ENCODE measurements around the gene EFCC1.

DNA sequence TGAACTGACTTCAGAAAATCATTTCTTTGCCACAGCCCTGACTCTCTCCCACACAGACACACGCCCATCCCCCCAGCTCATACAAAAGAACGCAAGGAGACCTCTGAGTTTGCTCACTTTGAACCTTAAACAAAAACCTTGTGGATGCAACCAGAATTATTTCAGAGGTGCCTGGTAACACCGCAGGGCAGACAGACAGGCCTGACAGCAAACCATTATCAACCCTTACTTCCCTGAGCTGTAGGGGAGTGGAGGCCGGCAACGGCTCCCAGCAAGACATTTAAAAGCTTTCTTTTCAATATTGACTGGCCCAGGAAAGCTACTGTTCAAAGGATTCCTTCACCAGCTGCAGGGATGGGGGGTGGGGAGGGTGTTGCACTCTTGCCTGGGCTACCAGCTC is 2.0 kb upstream of the EFCC1 start:
- no peak for TF ChIP-seq EZH2 (IDR thresholded peaks at IDR 0.05; ENCODE audit: borderline replicate concordance, low read length)
- TF ChIP-seq, protein P1, sequence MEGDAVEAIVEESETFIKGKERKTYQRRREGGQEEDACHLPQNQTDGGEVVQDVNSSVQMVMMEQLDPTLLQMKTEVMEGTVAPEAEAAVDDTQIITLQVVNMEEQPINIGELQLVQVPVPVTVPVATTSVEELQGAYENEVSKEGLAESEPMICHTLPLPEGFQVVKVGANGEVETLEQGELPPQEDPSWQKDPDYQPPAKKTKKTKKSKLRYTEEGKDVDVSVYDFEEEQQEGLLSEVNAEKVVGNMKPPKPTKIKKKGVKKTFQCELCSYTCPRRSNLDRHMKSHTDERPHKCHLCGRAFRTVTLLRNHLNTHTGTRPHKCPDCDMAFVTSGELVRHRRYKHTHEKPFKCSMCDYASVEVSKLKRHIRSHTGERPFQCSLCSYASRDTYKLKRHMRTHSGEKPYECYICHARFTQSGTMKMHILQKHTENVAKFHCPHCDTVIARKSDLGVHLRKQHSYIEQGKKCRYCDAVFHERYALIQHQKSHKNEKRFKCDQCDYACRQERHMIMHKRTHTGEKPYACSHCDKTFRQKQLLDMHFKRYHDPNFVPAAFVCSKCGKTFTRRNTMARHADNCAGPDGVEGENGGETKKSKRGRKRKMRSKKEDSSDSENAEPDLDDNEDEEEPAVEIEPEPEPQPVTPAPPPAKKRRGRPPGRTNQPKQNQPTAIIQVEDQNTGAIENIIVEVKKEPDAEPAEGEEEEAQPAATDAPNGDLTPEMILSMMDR (conservative IDR thresholded peaks at IDR 0.05 in 1 of 2, IDR thresholded peaks at IDR 0.05 in 1 of 2; ENCODE audit: extremely low read depth in 1 of 2, insufficient read depth in 1 of 2, low read depth in 1 of 2, low read length in 2 of 2): no peak

Measured in mammary epithelial cell (primary cell).